Memory B cell (primary cell): ENCODE measurements around the gene MUSTN1.

Experiments
- ATAC-seq: fragments of 150-1000 bp; cut with Tn5 transposase; 2 replicates; pipeline ENCODE4 v1.10.0; 2021; ENCODE audit warnings: low read depth, mild to moderate bottlenecking, moderate library complexity
- DNase-seq, 2 donors: peaks; one replicate each; pipeline ENCODE4 v3.0.0; 2022; ENCODE audit warnings: low spot score in 2 of 2
- H3K27ac Mint-ChIP-seq: one replicate; pipeline ENCODE4 v1.8.0; 2022; ENCODE audit warnings: mild to moderate bottlenecking, moderate library complexity, mixed read lengths
- H3K27me3 Mint-ChIP-seq: one replicate; pipeline ENCODE4 v1.8.0; 2022; ENCODE audit warnings: mixed read lengths
- H3K36me3 Mint-ChIP-seq: one replicate; pipeline ENCODE4 v1.8.0; 2022; ENCODE audit warnings: mild to moderate bottlenecking, mixed read lengths
- H3K4me1 Mint-ChIP-seq: one replicate; pipeline ENCODE4 v1.8.0; 2022; ENCODE audit warnings: mixed read lengths
- H3K4me3 Mint-ChIP-seq: one replicate; pipeline ENCODE4 v1.8.0; 2022; ENCODE audit warnings: mild to moderate bottlenecking, moderate library complexity, mixed read lengths
- H3K9me3 Mint-ChIP-seq: one replicate; pipeline ENCODE4 v1.8.0; 2022; ENCODE audit warnings: mixed read lengths

MUSTN1 gene

GRCh38 chr3:52794612-52795099 lies 40.2 kb downstream of the MUSTN1 start, which contains the start of gene ITIH3:
Gene ITIH3 (plus strand): TSS chr3:52794796. CDS start chr3:52794804, 8 bp downstream.
- Mint-ChIP-seq H3K4me1 (no peaks in the 10 kb centered on the region), H3K9me3 (no peaks in the 10 kb centered on the region), H3K36me3 (no peaks in the 10 kb centered on the region), H3K4me3 (no peak within 1 kb of the TSS), H3K27ac (no peak within 1 kb of the TSS), H3K27me3 (peaks cover 3% of the 10 kb centered on the region)
- no peak for ATAC-seq
- no peak for DNase-seq

- Mint-ChIP-seq H3K9me3 (no peaks in the 10 kb centered on the region), H3K36me3 (no peaks in the 10 kb centered on the region)
- ATAC-seq = no peak
These were observed 40.9 kb downstream of the MUSTN1 start for GRCh38 chr3:52793702-52794611.

DNA sequence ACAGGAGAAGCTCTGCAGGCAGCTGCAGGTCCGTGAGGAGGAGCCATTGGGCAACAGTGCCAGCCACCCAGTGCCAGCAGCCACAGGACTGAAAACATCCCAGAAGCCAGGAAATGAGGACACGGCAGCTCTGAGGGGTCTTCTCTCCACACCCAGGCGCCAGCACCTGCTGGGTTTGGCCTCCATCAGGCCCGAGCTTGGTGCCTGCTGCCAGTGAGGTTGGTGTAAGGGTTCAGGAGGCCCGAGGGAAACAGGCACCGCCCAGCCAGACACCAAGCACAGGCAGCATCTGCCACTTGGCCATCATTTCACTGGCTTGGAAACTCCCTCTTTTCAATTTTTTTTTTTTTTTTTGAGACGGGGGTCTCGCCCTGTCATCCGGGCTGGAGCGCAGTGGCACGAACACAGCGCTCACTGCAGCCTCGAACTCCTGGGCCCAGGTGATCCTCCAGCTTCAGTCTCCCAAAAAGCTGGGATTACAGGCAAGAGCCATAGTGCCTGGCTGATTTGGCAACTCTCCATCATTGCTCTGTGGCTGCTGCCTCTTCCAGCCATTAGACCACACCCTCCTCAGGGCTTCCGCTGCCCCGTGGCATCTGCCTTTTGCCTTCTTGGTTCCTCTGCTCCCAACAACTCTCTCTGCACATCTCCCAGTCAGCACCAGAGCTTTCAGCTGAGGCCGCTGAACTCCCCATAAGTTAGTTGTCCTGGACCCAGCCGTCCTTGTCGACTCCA lies 41.7 kb downstream of the MUSTN1 start:
- Mint-ChIP-seq H3K4me3 (no peak overlapping the region), H3K4me1 (no peaks in the 10 kb centered on the region), H3K9me3 (no peaks in the 10 kb centered on the region), H3K27me3 (peaks cover 5% of the 10 kb centered on the region), H3K36me3 (no peaks in the 10 kb centered on the region), H3K27ac (no peak overlapping the region)
- no peak for ATAC-seq
- no peak for DNase-seq

More at GRCh38 chr3:52793702-52794611, 40.9 kb downstream of the MUSTN1 start:
- no peak overlapping the region for H3K27ac Mint-ChIP-seq
- no peak overlapping the region for H3K4me3 Mint-ChIP-seq
- H3K27me3 Mint-ChIP-seq = peaks cover 5% of the 10 kb centered on the region
- H3K4me1 Mint-ChIP-seq = no peaks in the 10 kb centered on the region
- DNase-seq = no peak

- no peak overlapping the region for H3K4me3 Mint-ChIP-seq
- ATAC-seq = no peak
These were observed 42.4 kb downstream of the MUSTN1 start for GRCh38 chr3:52792413-52792812.

GRCh38 chr3:52791928-52792327 lies 42.9 kb downstream of the MUSTN1 start:
- no peak for DNase-seq

More at GRCh38 chr3:52792413-52792812, 42.4 kb downstream of the MUSTN1 start:
- Mint-ChIP-seq H3K4me1 (no peaks in the 10 kb centered on the region), H3K36me3 (no peaks in the 10 kb centered on the region), H3K27me3 (peaks cover 5% of the 10 kb centered on the region), H3K27ac (no peak overlapping the region), H3K9me3 (no peaks in the 10 kb centered on the region)
- no peak for DNase-seq

GRCh38 chr3:52791366-52791765 lies 43.5 kb downstream of the MUSTN1 start:
- peaks cover 5% of the 10 kb centered on the region for H3K27me3 Mint-ChIP-seq

More at GRCh38 chr3:52791928-52792327, 42.9 kb downstream of the MUSTN1 start:
- H3K36me3 Mint-ChIP-seq = no peaks in the 10 kb centered on the region
- H3K4me1 Mint-ChIP-seq = no peaks in the 10 kb centered on the region
- no peak overlapping the region for H3K4me3 Mint-ChIP-seq
- H3K27me3 Mint-ChIP-seq = peaks cover 5% of the 10 kb centered on the region
- H3K27ac Mint-ChIP-seq = no peak overlapping the region
- no peak for ATAC-seq
- no peaks in the 10 kb centered on the region for H3K9me3 Mint-ChIP-seq

GRCh38 chr3:52790741-52791140 lies 44.1 kb downstream of the MUSTN1 start:
- no peaks in the 10 kb centered on the region for H3K4me1 Mint-ChIP-seq
- DNase-seq (no peak), ATAC-seq (no peak)
- no peak overlapping the region for H3K27ac Mint-ChIP-seq
- H3K27me3 Mint-ChIP-seq = peaks cover 5% of the 10 kb centered on the region
- no peaks in the 10 kb centered on the region for H3K9me3 Mint-ChIP-seq
- H3K36me3 Mint-ChIP-seq = no peaks in the 10 kb centered on the region
- H3K4me3 Mint-ChIP-seq = no peak overlapping the region

More at GRCh38 chr3:52791366-52791765, 43.5 kb downstream of the MUSTN1 start:
- DNase-seq (no peak), ATAC-seq (no peak)
- H3K36me3 Mint-ChIP-seq = no peaks in the 10 kb centered on the region
- H3K4me1 Mint-ChIP-seq = no peaks in the 10 kb centered on the region
- no peak overlapping the region for H3K4me3 Mint-ChIP-seq
- no peaks in the 10 kb centered on the region for H3K9me3 Mint-ChIP-seq
- no peak overlapping the region for H3K27ac Mint-ChIP-seq

DNA sequence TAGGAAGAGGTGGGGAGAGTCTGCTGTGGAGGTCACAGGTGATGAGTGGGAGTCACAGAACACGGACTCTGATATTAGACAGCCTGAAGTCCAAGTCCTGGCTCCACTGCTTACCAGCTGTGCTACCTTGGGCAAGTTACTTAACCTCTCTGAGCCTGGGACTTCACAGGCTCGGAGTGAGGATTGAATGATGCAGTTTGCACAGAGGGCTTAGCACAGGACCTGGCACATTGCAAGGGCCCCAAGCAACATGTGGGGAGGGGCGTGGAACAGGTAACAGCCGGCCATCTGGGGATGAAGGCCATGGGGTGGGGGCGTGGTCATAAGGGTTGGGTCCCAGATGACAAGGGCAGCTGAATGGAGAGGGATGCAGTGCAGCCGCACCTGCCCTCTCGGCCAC lies 44.5 kb downstream of the MUSTN1 start:
- Mint-ChIP-seq H3K36me3 (no peaks in the 10 kb centered on the region), H3K9me3 (no peaks in the 10 kb centered on the region), H3K27ac (no peak overlapping the region), H3K4me1 (no peaks in the 10 kb centered on the region), H3K27me3 (peaks cover 5% of the 10 kb centered on the region), H3K4me3 (no peak overlapping the region)
- ATAC-seq = no peak
- no peak for DNase-seq

GRCh38 chr3:52789746-52790040 lies 45.1 kb downstream of the MUSTN1 start:
- DNase-seq (no peak), ATAC-seq (no peak)
- no peaks in the 10 kb centered on the region for H3K9me3 Mint-ChIP-seq
- H3K4me1 Mint-ChIP-seq = no peaks in the 10 kb centered on the region
- peaks cover 5% of the 10 kb centered on the region for H3K27me3 Mint-ChIP-seq
- H3K4me3 Mint-ChIP-seq = no peak overlapping the region
- H3K27ac Mint-ChIP-seq = no peak overlapping the region
- H3K36me3 Mint-ChIP-seq = no peaks in the 10 kb centered on the region

- no peak overlapping the region for H3K4me3 Mint-ChIP-seq
- H3K27ac Mint-ChIP-seq = no peak overlapping the region
- H3K27me3 Mint-ChIP-seq = peaks cover 5% of the 10 kb centered on the region
- no peaks in the 10 kb centered on the region for H3K9me3 Mint-ChIP-seq
- DNase-seq = no peak
- no peak for ATAC-seq
- no peaks in the 10 kb centered on the region for H3K4me1 Mint-ChIP-seq
- H3K36me3 Mint-ChIP-seq = no peaks in the 10 kb centered on the region
These were observed 45.7 kb downstream of the MUSTN1 start for GRCh38 chr3:52788890-52789745.

GRCh38 chr3:52787672-52788625 lies 46.9 kb downstream of the MUSTN1 start:
- peaks cover 5% of the 10 kb centered on the region for H3K27me3 Mint-ChIP-seq
- H3K4me1 Mint-ChIP-seq = no peaks in the 10 kb centered on the region
- H3K36me3 Mint-ChIP-seq = no peaks in the 10 kb centered on the region
- H3K27ac Mint-ChIP-seq = no peak overlapping the region
- DNase-seq = no peak
- H3K4me3 Mint-ChIP-seq = no peak overlapping the region
- ATAC-seq = no peak
- H3K9me3 Mint-ChIP-seq = no peaks in the 10 kb centered on the region

GRCh38 chr3:52787246-52787645 lies 47.6 kb downstream of the MUSTN1 start:
- Mint-ChIP-seq H3K9me3 (no peaks in the 10 kb centered on the region), H3K36me3 (no peaks in the 10 kb centered on the region), H3K27me3 (peaks cover 5% of the 10 kb centered on the region), H3K4me1 (no peaks in the 10 kb centered on the region), H3K27ac (no peak overlapping the region), H3K4me3 (no peak overlapping the region)
- ATAC-seq (no peak), DNase-seq (no peak)
